T-helper 2 cell (primary cell): ENCODE data around the gene CFAP100.

Experiments used
- DNase-seq, 5 experiments: peaks; one replicate each; pipeline versions ENCODE4 v3.0.0 to v3.0.0-alpha.2; 2012 to 2022

CFAP100 gene

GRCh38 chr3:126483321-126483761 lies 88.6 kb downstream of the CFAP100 start:
- DNase-seq, result no peak

- no peak for DNase-seq
Measured at GRCh38 chr3:126484148-126484547, 89.4 kb downstream of the CFAP100 start.

- no peak for DNase-seq
Measured at GRCh38 chr3:126484662-126485061, 90.0 kb downstream of the CFAP100 start.

- DNase-seq, result no peak
Measured at GRCh38 chr3:126485176-126485897, 90.6 kb downstream of the CFAP100 start.

GRCh38 chr3:126485956-126486355 lies 91.2 kb downstream of the CFAP100 start:
- DNase-seq, result no peak
